Mammary epithelial cell (primary cell): Measurements from ENCODE around the gene RPL35A.

Experiments used
- EZH2 ChIP-seq: IDR thresholded peaks from 2 replicates; pipeline ENCODE4 v1.6.1; 2012; ENCODE audit warnings: low read length, inconsistent platforms, borderline replicate concordance
- TF ChIP-seq, protein P1 (sequence below), 2 donors: IDR thresholded peaks in 1 of 2; conservative IDR thresholded peaks in 1 of 2; 2 replicates each; pipeline ENCODE4 v1.5.1; 2011 to 2012; ENCODE audit warnings: inconsistent platforms in 2 of 2, low read length in 2 of 2, mild to moderate bottlenecking in 2 of 2, control low read depth in 1 of 2, low read depth in 1 of 2; ENCODE audit not compliant: insufficient read depth in 1 of 2; ENCODE audit errors: extremely low read depth in 1 of 2

- TF ChIP-seq, protein P1, sequence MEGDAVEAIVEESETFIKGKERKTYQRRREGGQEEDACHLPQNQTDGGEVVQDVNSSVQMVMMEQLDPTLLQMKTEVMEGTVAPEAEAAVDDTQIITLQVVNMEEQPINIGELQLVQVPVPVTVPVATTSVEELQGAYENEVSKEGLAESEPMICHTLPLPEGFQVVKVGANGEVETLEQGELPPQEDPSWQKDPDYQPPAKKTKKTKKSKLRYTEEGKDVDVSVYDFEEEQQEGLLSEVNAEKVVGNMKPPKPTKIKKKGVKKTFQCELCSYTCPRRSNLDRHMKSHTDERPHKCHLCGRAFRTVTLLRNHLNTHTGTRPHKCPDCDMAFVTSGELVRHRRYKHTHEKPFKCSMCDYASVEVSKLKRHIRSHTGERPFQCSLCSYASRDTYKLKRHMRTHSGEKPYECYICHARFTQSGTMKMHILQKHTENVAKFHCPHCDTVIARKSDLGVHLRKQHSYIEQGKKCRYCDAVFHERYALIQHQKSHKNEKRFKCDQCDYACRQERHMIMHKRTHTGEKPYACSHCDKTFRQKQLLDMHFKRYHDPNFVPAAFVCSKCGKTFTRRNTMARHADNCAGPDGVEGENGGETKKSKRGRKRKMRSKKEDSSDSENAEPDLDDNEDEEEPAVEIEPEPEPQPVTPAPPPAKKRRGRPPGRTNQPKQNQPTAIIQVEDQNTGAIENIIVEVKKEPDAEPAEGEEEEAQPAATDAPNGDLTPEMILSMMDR (conservative IDR thresholded peaks at IDR 0.05 in 1 of 2, IDR thresholded peaks at IDR 0.05 in 1 of 2; ENCODE audit: extremely low read depth in 1 of 2, insufficient read depth in 1 of 2, low read depth in 1 of 2, low read length in 2 of 2) = no peak
- TF ChIP-seq EZH2 = no peak
Observed at GRCh38 chr3:197953325-197953724, 3.3 kb downstream of the RPL35A start.
